Activated T-cell treated with anti-CD3 and anti-CD28 coated beads, Interleukin-2, amount 50 U/mL, for 72 hours (primary cell): ENCODE measurements around the gene ISG20L2. TPM values are rescaled to one million over a fixed set of nuclear protein-coding genes. Genes with fewer than 3 reads are reported as not detected.
A peak's percentile ranks its signal among the peaks of the same experiment; 100 is the strongest.

Experiments
- ATAC-seq, 2 donors: fragments of 150-1000 bp; cut with Tn5 transposase; replicated peaks in 1 of 2; 2 replicates each; pipeline ENCODE4 v1.10.0; 2021; ENCODE audit warnings: moderate library complexity in 2 of 2, mild to moderate bottlenecking in 1 of 2
- DNase-seq, 2 donors: peaks; one replicate each; pipeline ENCODE4 v3.0.0; 2021 to 2022; ENCODE audit warnings: mixed read lengths in 1 of 2
- H3K27ac Mint-ChIP-seq: one replicate; pipeline ENCODE4 v1.8.0; 2022; ENCODE audit warnings: mild to moderate bottlenecking, moderate library complexity, mixed read lengths
- H3K27me3 Mint-ChIP-seq: one replicate; pipeline ENCODE4 v1.8.0; 2022; ENCODE audit warnings: low read depth, mixed read lengths
- H3K36me3 Mint-ChIP-seq, 2 donors: one replicate each; pipeline ENCODE4 v1.8.0; 2022; ENCODE audit warnings: mixed read lengths in 2 of 2, mild to moderate bottlenecking in 1 of 2; ENCODE audit not compliant: insufficient read depth in 2 of 2
- H3K4me1 Mint-ChIP-seq: one replicate; pipeline ENCODE4 v1.8.0; 2022; ENCODE audit warnings: low read depth, mixed read lengths
- H3K4me3 Mint-ChIP-seq, 2 donors: one replicate each; pipeline ENCODE4 v1.8.0; 2022; ENCODE audit warnings: mild to moderate bottlenecking in 2 of 2, mixed read lengths in 2 of 2, moderate library complexity in 2 of 2
- H3K9me3 Mint-ChIP-seq, 2 donors: one replicate each; pipeline ENCODE4 v1.8.0; 2022; ENCODE audit warnings: mixed read lengths in 2 of 2
- total RNA-seq, 2 donors: library from RNA; stranded (reverse); gene quantifications; one replicate each; pipeline ENCODE4 v1.2.3, GENCODE V29; 2022

Gene ISG20L2
- total RNA-seq, 2 donors from 2014 or later: 36.3 to 37.1 TPM

DNA sequence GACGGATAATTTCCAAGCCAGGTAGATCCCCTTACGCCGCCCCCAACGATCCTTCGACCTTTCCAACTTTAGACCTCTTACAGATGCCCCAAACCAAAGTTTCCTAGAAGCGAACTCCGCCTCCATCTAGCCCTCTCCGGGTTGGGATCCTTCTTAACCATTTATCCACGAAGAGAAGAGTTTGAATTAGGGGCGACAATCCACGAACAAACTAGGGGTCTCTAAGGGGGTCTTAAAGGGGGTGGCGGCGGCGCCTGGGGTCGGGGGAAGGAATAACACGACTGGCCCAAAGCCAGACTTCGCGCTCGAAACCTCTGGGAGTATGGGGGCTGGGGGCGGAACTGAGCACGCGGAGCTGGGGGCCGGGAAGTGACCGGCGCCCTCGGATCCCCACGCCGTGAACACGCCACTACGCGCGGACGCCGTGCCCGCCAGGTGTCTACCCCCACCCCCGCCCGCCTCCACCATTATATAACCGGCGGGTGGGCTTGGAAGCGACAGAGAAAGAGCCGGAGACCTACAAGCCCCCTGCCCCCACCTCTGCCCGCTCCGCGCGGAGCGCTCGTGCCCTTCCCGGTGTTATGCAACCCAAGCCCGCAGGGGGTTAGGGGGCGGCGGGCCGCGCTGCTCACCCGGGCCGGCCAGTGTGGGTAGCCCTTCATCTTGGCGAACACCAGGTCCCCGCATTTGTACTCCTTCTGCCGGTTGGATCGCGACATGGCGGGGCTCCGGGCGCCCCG is 22.3 kb upstream of the ISG20L2 start:
- Mint-ChIP-seq H3K27ac (peak overlapping the region; percentile 93), H3K4me3 (peak overlapping the region; percentile 89 to 92), H3K36me3 (peaks cover 6 to 10% of the 10 kb centered on the region in 2 donors), H3K9me3 (no peaks in the 10 kb centered on the region), H3K27me3 (no peaks in the 10 kb centered on the region), H3K4me1 (peaks cover 51% of the 10 kb centered on the region)
- DNase-seq (peak; percentile 50 to 55), ATAC-seq (peak; percentile 25 to 37)

DNA sequence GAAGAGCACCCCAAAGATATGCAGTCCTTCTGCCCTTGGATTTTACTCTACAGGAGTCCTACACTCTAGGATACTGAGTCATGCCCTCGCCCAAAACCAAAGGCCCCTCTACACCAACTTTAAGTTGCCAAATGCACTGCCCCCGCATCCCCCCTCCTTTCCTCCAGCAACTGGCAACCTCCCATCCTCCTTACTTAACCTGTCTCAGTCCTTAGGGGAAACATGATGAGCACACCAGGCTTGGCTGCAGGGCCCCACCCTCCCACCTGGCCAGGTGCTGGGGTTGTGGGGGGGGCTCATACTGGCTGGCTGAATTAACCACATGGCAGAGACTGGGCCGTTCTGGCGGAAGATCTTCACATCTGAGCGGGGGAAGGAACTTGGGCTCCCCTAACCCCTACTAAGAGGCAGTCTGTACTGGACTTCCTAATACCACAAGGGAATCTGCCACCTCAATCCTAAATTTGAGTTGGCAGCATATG is 21.7 kb upstream of the ISG20L2 start:
- Mint-ChIP-seq H3K4me3 (peak overlapping the region; percentile 89 to 92), H3K36me3 (peaks cover 12 to 13% of the 10 kb centered on the region in 2 donors), H3K9me3 (no peaks in the 10 kb centered on the region), H3K4me1 (peaks cover 58% of the 10 kb centered on the region), H3K27ac (peak overlapping the region; percentile 93), H3K27me3 (no peaks in the 10 kb centered on the region)
- ATAC-seq (peak; percentile 4 to 7), DNase-seq (peak; percentile 50 to 58)

DNA sequence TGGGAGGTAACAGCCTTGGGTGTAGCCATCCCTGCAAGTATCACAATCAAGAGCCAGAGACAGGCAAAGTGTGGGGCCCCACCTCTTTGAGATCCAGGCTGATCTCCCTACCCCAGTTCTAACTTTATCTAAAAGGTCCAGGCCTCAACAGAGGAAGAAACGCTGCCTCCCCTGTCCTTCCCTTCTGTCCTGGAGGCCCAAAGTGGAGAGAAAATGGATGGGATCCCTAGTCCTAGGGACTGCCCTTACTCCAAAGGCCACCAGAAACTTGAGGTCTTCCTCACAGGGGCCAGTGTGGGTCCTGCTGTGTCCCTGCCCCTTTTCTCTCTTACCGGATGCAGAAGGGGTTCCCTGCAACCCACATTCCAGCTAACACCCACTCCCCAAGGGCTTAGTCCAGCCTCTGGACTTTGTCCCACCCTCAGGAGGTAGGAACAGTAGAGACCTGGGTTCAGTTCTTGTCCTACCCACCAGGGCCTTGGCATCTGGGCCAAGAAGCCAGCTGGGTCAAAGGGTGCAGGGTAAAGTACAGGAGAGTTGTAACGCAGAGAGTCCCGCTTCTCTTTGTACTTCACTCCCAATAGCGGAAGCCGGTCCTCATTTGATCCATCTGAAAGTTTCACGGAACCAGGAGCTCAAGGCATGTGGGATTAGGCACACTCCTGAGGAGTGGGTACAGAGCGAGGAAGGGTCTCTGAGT is 21.0 kb upstream of the ISG20L2 start:
- no peaks in the 10 kb centered on the region for H3K9me3 Mint-ChIP-seq
- peak overlapping the region; percentile 93 for H3K27ac Mint-ChIP-seq
- H3K4me1 Mint-ChIP-seq: peaks cover 60% of the 10 kb centered on the region
- no peak for ATAC-seq
- H3K36me3 Mint-ChIP-seq: peaks cover 12 to 13% of the 10 kb centered on the region in 2 donors
- no peak for DNase-seq
- H3K27me3 Mint-ChIP-seq: no peaks in the 10 kb centered on the region
- H3K4me3 Mint-ChIP-seq: peak overlapping the region; percentile 89 to 92

DNA sequence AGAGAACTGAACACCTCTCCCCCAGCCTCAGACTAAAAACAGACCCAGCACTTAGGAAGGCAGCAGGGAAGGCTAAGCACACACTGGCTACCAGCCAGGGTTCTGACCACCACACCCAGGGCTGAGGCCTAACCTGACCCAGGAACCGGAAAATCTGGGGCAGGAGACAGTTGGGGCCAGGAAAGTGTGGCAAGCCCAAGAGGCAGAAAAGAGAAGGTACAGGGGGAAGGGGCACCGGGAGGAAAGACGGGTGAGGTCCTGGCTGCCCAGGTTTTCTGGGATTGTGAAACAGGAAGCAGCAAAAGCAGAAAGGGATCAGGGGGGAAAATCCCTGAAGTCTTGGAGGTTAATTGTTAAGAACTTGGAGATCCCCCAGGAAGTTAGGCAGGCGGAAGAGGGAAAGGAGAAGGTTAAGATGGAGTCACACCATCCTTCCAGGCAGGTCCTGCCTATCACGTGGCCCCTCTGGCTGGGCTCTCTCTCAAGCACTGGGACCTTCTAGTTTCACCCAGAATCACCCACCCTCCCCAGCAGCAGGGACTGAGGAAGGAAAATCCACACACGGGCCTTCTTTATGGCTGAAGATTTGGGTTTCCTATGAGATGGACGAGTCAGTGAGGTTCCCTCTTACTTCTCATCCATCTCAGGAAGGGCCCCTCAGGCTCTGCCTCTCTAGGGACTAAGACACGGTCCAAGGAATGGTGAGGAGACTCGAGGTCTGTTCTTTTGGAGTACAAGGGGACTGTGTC is 20.3 kb upstream of the ISG20L2 start:
- Mint-ChIP-seq H3K36me3 (peaks cover 15% of the 10 kb centered on the region in 2 donors), H3K4me1 (peaks cover 61% of the 10 kb centered on the region), H3K27ac (peak overlapping the region; percentile 93), H3K4me3 (peak overlapping the region; percentile 89 to 92), H3K9me3 (no peaks in the 10 kb centered on the region), H3K27me3 (no peaks in the 10 kb centered on the region)
- no peak for ATAC-seq
- DNase-seq: peak in 1 of 2 donors; percentile 32

DNA sequence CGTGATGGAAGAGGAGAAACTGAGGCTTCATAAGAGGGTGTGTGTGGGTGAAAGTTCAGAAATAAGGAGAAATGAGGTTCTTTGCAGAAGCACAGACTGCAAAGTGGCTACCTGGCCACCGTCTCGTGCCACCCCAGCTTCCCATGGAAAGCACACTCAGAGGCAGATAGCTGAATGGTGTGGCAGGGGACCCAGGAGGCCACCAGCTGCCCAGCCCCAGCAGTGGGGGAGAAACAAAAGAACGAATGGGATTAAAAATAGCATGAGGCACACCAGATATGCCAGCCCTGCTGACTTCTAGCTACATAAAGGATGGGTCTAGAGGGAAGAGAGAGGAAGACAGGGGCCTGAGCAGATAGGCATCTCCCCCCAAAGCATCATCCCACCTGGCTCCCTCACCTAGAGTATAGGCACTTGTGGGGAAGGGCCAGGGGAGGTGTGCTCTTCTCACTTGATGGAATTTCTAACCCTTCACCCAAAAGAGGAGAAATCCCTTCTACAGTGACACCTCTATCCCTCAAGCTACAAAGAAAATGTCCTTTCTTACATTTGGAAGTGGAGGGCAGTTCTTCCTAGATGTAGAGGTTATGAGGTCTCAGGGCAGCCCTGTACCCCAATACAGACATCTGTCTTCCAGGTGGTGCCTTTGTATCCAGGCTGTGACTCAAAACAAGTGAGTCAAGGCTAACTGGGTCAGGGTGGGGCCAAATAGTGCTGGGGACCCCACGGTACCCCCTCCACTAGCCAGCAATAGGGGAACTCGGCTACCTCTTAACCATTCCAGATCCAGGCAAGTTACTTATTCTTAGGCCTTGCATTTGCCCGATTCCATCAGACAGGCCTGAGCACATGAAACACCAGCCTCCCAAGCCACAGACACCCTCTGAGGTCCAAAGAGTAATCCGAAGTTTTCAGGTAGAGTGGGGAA is 19.4 kb upstream of the ISG20L2 start:
- H3K9me3 Mint-ChIP-seq: no peaks in the 10 kb centered on the region
- H3K4me3 Mint-ChIP-seq: peak overlapping the region; percentile 89 to 92
- peaks cover 59% of the 10 kb centered on the region for H3K4me1 Mint-ChIP-seq
- peak overlapping the region; percentile 93 for H3K27ac Mint-ChIP-seq
- no peaks in the 10 kb centered on the region for H3K27me3 Mint-ChIP-seq
- H3K36me3 Mint-ChIP-seq: peaks cover 15 to 17% of the 10 kb centered on the region in 2 donors
- DNase-seq (no peak), ATAC-seq (no peak)

GRCh38 chr1:156746728-156747631 is 18.4 kb upstream of the ISG20L2 start:
- peak; percentile 43 to 49 for DNase-seq
- Mint-ChIP-seq H3K27ac (peak overlapping the region; percentile 93), H3K27me3 (no peaks in the 10 kb centered on the region), H3K4me3 (peak overlapping the region; percentile 89 to 92), H3K9me3 (no peaks in the 10 kb centered on the region), H3K36me3 (peaks cover 15 to 16% of the 10 kb centered on the region in 2 donors), H3K4me1 (peaks cover 65% of the 10 kb centered on the region)
- ATAC-seq: no peak

DNA sequence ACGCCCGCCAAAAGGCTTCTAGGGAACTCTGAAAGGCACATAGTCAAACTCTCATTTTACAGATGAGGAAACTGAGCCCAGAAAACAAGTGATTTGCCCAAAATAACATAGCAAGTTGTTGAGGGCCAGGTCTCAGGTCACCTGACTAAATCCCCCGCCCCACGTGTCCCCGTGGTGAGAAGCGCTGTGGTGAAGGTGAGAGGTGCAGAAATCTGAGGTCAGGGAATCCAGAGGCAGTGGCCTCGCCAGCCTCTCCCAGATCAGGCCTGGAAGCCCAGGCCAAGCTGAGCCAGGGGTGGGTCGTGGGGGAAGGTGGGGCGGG is 17.8 kb upstream of the ISG20L2 start:
- Mint-ChIP-seq H3K9me3 (no peaks in the 10 kb centered on the region), H3K36me3 (peaks cover 15% of the 10 kb centered on the region in 2 donors), H3K4me3 (peak overlapping the region; percentile 89 to 92), H3K4me1 (peaks cover 71% of the 10 kb centered on the region), H3K27ac (peak overlapping the region; percentile 76), H3K27me3 (no peaks in the 10 kb centered on the region)
- ATAC-seq (no peak), DNase-seq (no peak)

DNA sequence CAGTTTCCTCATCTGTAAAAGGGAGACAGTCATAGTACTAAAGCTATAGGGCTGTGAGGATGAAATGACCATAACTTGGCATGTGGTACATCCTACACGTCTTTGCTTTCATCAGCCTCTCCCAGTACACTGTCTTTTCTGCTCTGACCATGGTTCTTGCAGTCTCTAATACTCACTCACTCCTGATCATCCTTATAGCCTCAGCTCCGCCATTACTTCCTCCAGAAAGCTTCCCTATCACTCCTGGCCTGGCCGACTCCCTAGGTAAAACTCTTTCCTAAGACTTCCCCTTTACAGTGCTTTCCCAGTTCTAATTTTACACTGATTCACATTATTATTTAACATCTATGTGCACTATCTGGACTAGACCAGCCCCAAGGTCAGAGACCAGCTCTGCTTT is 17.3 kb upstream of the ISG20L2 start:
- Mint-ChIP-seq H3K27me3 (no peaks in the 10 kb centered on the region), H3K9me3 (no peaks in the 10 kb centered on the region), H3K4me1 (peaks cover 74% of the 10 kb centered on the region), H3K27ac (peak overlapping the region; percentile 76), H3K4me3 (peak overlapping the region; percentile 89 to 92), H3K36me3 (peaks cover 17% of the 10 kb centered on the region in 2 donors)
- DNase-seq: no peak
- no peak for ATAC-seq

DNA sequence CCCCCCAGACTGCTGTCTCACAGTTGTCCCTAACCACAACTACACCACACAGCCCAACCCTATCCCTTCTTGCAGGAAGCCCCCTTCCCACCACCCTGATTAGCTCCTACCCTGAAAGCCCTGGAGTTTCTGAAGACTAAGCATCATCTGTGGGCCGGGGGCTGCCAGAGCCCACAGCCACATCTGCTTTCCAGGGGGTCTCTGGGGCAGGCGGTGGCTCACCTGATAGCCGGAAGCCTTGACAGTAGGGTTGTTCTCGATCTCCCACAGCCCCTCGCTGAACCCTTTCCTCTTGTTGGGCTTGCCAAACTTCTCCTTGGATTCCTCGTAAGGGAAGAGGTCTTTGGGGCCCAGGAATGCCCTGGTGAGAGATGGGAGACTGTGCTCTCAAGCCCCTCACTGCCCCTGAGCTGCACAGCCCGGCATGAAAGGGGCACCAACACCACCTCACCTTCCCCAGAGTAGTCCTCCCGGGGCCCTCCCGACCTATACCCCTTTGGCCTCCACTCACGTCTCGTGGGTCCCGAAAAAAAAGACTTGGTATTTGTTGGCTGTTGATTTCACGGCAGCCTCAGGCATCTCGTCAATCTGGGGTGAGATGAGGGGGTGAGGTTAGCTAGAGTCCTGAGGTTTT is 16.3 kb upstream of the ISG20L2 start:
- peak overlapping the region; percentile 76 for H3K27ac Mint-ChIP-seq
- H3K4me3 Mint-ChIP-seq: no peak overlapping the region
- no peak for ATAC-seq

DNA sequence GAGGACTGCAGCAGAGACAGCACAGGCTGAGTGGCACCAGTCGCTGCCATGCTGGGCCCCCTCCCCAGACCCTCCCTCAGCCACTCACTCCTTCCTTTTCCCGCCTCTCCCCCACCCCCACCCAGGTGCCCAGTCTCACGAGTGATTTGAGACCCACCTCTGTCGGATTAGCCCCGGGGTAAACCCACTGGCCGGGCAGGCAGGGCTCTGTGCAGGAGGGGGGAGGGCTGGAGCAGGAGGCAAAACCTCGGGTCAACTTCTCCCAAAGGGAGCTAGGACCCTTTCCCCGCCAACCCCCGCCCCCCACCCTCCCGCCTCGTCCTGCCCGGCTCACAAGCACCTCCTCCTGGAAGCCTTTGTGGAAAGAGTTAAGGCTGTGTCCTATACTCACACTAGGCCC is 15.8 kb upstream of the ISG20L2 start:
- no peak overlapping the region for H3K4me3 Mint-ChIP-seq
- H3K4me1 Mint-ChIP-seq: peaks cover 69% of the 10 kb centered on the region
- H3K27ac Mint-ChIP-seq: peak overlapping the region; percentile 72
- peaks cover 7 to 18% of the 10 kb centered on the region in 2 donors for H3K36me3 Mint-ChIP-seq
- H3K9me3 Mint-ChIP-seq: no peaks in the 10 kb centered on the region
- no peaks in the 10 kb centered on the region for H3K27me3 Mint-ChIP-seq
- ATAC-seq (no peak), DNase-seq (no peak)

More for the DNA sequence above, 16.3 kb upstream of the ISG20L2 start:
- H3K27me3 Mint-ChIP-seq: no peaks in the 10 kb centered on the region
- H3K9me3 Mint-ChIP-seq: no peaks in the 10 kb centered on the region
- DNase-seq: no peak
- H3K36me3 Mint-ChIP-seq: peaks cover 11 to 18% of the 10 kb centered on the region in 2 donors
- H3K4me1 Mint-ChIP-seq: peaks cover 73% of the 10 kb centered on the region
